ENCODE data around the gene FOXP1.

FOXP1 gene

GRCh38 chr3:71580636-71581456 is 2.7 kb downstream of the FOXP1 start:
- Histone ChIP-seq H2AFZ (ENCODE audit: low read depth, low read length, severe bottlenecking) (peak overlapping the region; percentile 50), H3K9me2 (replicated peaks; ENCODE audit: insufficient read depth, low read length) (no peaks in the 10 kb centered on the region), H3K9ac (ENCODE audit: low read length) (peak overlapping the region; percentile 44; the same call in 1 of the 2 replicates), H3K9me3 (ENCODE audit: insufficient read depth, low read length) (no peaks in the 10 kb centered on the region), H3K4me3 (ENCODE audit: insufficient read depth, low read length, poor library complexity, severe bottlenecking) (peak overlapping the region; percentile 73), H4K20me1 (ENCODE audit: low read depth, low read length) (no peaks in the 10 kb centered on the region), H3K79me2 (ENCODE audit: insufficient read depth, low read length) (no peaks in the 10 kb centered on the region), H3K27me3 (ENCODE audit: low read length) (no peaks in the 10 kb centered on the region), H3K27ac (ENCODE audit: low read depth, low read length) (no peak overlapping the region), H3F3A (ENCODE audit: insufficient read depth) (peaks cover 17% of the 10 kb centered on the region), H3K4me2 (ENCODE audit: low read depth, low read length, poor library complexity, severe bottlenecking) (peak overlapping the region; percentile 96), H3K36me3 (ENCODE audit: low read length) (no peaks in the 10 kb centered on the region)
- TF ChIP-seq EZH2phosphoT487 (conservative IDR thresholded peaks at IDR 0.05; ENCODE audit: low read length) (no peak), CTCF (IDR thresholded peaks at IDR 0.05; ENCODE audit: insufficient read depth, low read length, poor library complexity, severe bottlenecking) (no peak)

GRCh38 chr3:71579935-71580406 is 3.6 kb downstream of the FOXP1 start:
- Histone ChIP-seq H3K9me3 (ENCODE audit: insufficient read depth, low read length) (no peaks in the 10 kb centered on the region), H2AFZ (ENCODE audit: low read depth, low read length, severe bottlenecking) (no peak overlapping the region), H4K20me1 (ENCODE audit: low read depth, low read length) (no peaks in the 10 kb centered on the region), H3K36me3 (ENCODE audit: low read length) (no peaks in the 10 kb centered on the region), H3K79me2 (ENCODE audit: insufficient read depth, low read length) (no peaks in the 10 kb centered on the region), H3K9me2 (replicated peaks; ENCODE audit: insufficient read depth, low read length) (no peaks in the 10 kb centered on the region), H3K27me3 (ENCODE audit: low read length) (no peaks in the 10 kb centered on the region), H3K4me3 (ENCODE audit: insufficient read depth, low read length, poor library complexity, severe bottlenecking) (no peak overlapping the region), H3K27ac (ENCODE audit: low read depth, low read length) (no peak overlapping the region), H3F3A (ENCODE audit: insufficient read depth) (peaks cover 8% of the 10 kb centered on the region), H3K9ac (ENCODE audit: low read length) (no peak overlapping the region), H3K4me2 (ENCODE audit: low read depth, low read length, poor library complexity, severe bottlenecking) (no peak overlapping the region)
- no peak for TF ChIP-seq EZH2phosphoT487 (conservative IDR thresholded peaks at IDR 0.05; ENCODE audit: low read length)
- TF ChIP-seq CTCF (IDR thresholded peaks at IDR 0.05; ENCODE audit: insufficient read depth, low read length, poor library complexity, severe bottlenecking) = no peak

- H3K36me3 ChIP-seq (ENCODE audit: low read length) = no peaks in the 10 kb centered on the region
- H3K9me2 ChIP-seq (replicated peaks; ENCODE audit: insufficient read depth, low read length) = no peaks in the 10 kb centered on the region
- H3K27me3 ChIP-seq (ENCODE audit: low read length) = no peaks in the 10 kb centered on the region
- TF ChIP-seq EZH2phosphoT487 (conservative IDR thresholded peaks at IDR 0.05; ENCODE audit: low read length) = no peak
- H3K27ac ChIP-seq (ENCODE audit: low read depth, low read length) = no peak overlapping the region
- H3K9me3 ChIP-seq (ENCODE audit: insufficient read depth, low read length) = no peaks in the 10 kb centered on the region
- no peak overlapping the region for H3K9ac ChIP-seq (ENCODE audit: low read length)
- H4K20me1 ChIP-seq (ENCODE audit: low read depth, low read length) = no peaks in the 10 kb centered on the region
- no peaks in the 10 kb centered on the region for H3K79me2 ChIP-seq (ENCODE audit: insufficient read depth, low read length)
- H3K4me2 ChIP-seq (ENCODE audit: low read depth, low read length, poor library complexity, severe bottlenecking) = no peak overlapping the region
- H3F3A ChIP-seq (ENCODE audit: insufficient read depth) = peaks cover 2% of the 10 kb centered on the region
- no peak overlapping the region for H3K4me3 ChIP-seq (ENCODE audit: insufficient read depth, low read length, poor library complexity, severe bottlenecking)
- H2AFZ ChIP-seq (ENCODE audit: low read depth, low read length, severe bottlenecking) = no peak overlapping the region
These were observed 4.1 kb downstream of the FOXP1 start for GRCh38 chr3:71579326-71579934.

All from SU-DHL-6 (cell line).